RWPE2 (cell line): ENCODE measurements around the gene CYP4F8.

Experiments
- ATAC-seq: fragments of 200-7000 bp; cut with Tn5 transposase; 3 replicates; pipeline ENCODE4 v1.9.1; 2021; ENCODE audit warnings: low read depth
- DNase-seq: peaks from one replicate; pipeline ENCODE4 v3.0.0-alpha.2; 2020; ENCODE audit warnings: low spot score
- H3K27ac ChIP-seq: fragments of 450-650 bp; 2 replicates; pipeline ENCODE4 v1.5.1; 2017; ENCODE audit warnings: mild to moderate bottlenecking; ENCODE audit not compliant: poor library complexity, severe bottlenecking
- H3K27me3 ChIP-seq: fragments of 250-450 bp; sonication (Bioruptor Pico); 2 replicates; pipeline ENCODE4 v1.5.1; 2021; ENCODE audit warnings: mild to moderate bottlenecking, moderate library complexity; ENCODE audit not compliant: insufficient read depth, poor library complexity, severe bottlenecking
- H3K36me3 ChIP-seq: fragments of 250-450 bp; sonication (Bioruptor Pico); 2 replicates; pipeline ENCODE4 v1.5.1; 2020; ENCODE audit warnings: low read depth, mild to moderate bottlenecking, moderate library complexity
- H3K4me1 ChIP-seq: fragments of 250-450 bp; sonication (Bioruptor Pico); 2 replicates; pipeline ENCODE4 v1.5.1; 2021; ENCODE audit warnings: mild to moderate bottlenecking, moderate library complexity; ENCODE audit not compliant: insufficient read depth, poor library complexity, severe bottlenecking
- H3K4me3 ChIP-seq: fragments of 250-450 bp; sonication (Bioruptor Pico); 2 replicates; pipeline ENCODE4 v1.5.1; 2021; ENCODE audit warnings: mild to moderate bottlenecking, moderate library complexity; ENCODE audit not compliant: severe bottlenecking
- H3K9me3 ChIP-seq: fragments of 250-450 bp; sonication (Bioruptor Pico); 2 replicates; pipeline ENCODE4 v1.5.1; 2021; ENCODE audit warnings: mild to moderate bottlenecking, moderate library complexity; ENCODE audit not compliant: severe bottlenecking
- TF ChIP-seq, protein P1 (sequence below): fragments of 450-650 bp; IDR thresholded peaks from one replicate; pipeline ENCODE4 v1.5.1; 2017; ENCODE audit warnings: mild to moderate bottlenecking, moderate library complexity; ENCODE audit not compliant: poor library complexity, severe bottlenecking

Gene CYP4F8

GRCh38 chr19:15628236-15629002, 13.4 kb downstream of the CYP4F8 start:
- Histone ChIP-seq H3K9me3 (no peaks in the 10 kb centered on the region), H3K27me3 (no peaks in the 10 kb centered on the region), H3K36me3 (no peaks in the 10 kb centered on the region), H3K4me3 (no peak overlapping the region), H3K27ac (no peak overlapping the region), H3K4me1 (no peaks in the 10 kb centered on the region)
- DNase-seq (no peak), ATAC-seq (no peak)
- TF ChIP-seq, protein P1, sequence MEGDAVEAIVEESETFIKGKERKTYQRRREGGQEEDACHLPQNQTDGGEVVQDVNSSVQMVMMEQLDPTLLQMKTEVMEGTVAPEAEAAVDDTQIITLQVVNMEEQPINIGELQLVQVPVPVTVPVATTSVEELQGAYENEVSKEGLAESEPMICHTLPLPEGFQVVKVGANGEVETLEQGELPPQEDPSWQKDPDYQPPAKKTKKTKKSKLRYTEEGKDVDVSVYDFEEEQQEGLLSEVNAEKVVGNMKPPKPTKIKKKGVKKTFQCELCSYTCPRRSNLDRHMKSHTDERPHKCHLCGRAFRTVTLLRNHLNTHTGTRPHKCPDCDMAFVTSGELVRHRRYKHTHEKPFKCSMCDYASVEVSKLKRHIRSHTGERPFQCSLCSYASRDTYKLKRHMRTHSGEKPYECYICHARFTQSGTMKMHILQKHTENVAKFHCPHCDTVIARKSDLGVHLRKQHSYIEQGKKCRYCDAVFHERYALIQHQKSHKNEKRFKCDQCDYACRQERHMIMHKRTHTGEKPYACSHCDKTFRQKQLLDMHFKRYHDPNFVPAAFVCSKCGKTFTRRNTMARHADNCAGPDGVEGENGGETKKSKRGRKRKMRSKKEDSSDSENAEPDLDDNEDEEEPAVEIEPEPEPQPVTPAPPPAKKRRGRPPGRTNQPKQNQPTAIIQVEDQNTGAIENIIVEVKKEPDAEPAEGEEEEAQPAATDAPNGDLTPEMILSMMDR: no peak

DNA sequence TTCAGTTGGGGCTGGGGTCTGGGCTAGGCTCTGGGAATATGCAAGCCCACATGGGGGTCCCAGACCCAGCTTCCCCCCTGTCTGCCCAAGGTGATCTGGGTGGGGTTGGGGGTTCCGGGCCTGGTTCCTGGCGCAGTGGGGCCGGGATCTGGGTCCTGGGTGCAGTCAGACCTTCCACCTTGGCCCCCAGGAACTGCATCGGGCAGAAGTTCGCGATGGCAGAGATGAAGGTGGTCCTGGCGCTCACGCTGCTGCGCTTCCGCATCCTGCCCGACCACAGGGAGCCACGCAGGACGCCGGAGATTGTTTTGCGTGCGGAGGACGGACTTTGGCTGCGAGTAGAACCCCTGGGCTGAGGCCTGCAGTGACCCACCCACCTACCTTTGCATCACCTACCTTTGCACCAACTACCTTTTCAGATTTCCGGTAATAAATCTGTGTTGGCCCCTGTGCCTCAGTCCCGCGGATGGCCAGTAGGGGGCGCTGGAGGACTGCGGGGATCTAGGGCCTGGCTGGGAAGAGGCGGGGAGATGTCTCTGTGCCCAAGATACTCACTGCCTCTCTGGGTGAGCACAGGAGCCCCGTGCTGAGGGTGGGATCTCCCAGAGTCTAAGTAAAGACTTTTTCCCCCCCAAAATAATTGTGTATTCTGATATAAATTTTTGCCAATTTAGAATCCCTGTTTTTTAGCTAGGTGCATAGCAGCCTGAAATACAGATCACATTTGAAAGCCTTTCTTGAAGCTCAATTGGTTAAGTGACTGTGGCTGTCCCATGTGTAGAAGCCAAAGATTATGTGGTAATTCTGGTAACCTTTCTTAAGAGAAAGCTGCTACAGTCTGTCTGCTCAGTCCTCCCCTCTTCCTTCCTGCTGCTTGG, 14.2 kb downstream of the CYP4F8 start:
- ATAC-seq: peak; percentile 82
- no peak overlapping the region for H3K4me3 ChIP-seq

DNA sequence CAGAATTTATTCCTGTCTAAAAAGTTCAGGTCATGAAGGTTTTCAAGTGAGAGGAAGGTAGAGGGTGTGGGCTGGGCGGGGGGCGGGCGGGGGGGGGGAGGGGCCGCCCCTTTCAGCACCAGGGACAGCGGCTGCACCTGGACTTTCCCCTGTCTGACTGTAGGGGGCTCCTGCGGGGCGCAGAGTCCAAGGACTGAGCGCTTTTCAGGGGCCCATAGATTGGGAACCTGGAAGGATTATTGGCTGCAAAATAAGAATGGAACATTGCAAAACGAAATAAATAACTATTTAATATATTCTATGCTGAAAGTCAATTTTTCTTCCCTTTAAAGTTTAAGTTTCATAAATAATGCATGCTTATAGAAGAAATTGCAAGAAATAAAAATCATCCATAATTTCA, 16.8 kb downstream of the CYP4F8 start:
- ATAC-seq: peak; percentile 46; the same call in 2 of the 3 replicates
- TF ChIP-seq, protein P1: peak; percentile 69
- H3K4me1 ChIP-seq: no peaks in the 10 kb centered on the region
- no peak overlapping the region for H3K27ac ChIP-seq
- H3K27me3 ChIP-seq: no peaks in the 10 kb centered on the region
- no peaks in the 10 kb centered on the region for H3K36me3 ChIP-seq
- H3K9me3 ChIP-seq: no peaks in the 10 kb centered on the region
- DNase-seq: no peak
- no peak overlapping the region for H3K4me3 ChIP-seq

More for the DNA sequence above, 14.2 kb downstream of the CYP4F8 start:
- no peaks in the 10 kb centered on the region for H3K4me1 ChIP-seq
- H3K9me3 ChIP-seq: no peaks in the 10 kb centered on the region
- no peaks in the 10 kb centered on the region for H3K27me3 ChIP-seq
- no peaks in the 10 kb centered on the region for H3K36me3 ChIP-seq
- H3K27ac ChIP-seq: no peak overlapping the region
- TF ChIP-seq, protein P1: peak; percentile 96
- DNase-seq: no peak

DNA sequence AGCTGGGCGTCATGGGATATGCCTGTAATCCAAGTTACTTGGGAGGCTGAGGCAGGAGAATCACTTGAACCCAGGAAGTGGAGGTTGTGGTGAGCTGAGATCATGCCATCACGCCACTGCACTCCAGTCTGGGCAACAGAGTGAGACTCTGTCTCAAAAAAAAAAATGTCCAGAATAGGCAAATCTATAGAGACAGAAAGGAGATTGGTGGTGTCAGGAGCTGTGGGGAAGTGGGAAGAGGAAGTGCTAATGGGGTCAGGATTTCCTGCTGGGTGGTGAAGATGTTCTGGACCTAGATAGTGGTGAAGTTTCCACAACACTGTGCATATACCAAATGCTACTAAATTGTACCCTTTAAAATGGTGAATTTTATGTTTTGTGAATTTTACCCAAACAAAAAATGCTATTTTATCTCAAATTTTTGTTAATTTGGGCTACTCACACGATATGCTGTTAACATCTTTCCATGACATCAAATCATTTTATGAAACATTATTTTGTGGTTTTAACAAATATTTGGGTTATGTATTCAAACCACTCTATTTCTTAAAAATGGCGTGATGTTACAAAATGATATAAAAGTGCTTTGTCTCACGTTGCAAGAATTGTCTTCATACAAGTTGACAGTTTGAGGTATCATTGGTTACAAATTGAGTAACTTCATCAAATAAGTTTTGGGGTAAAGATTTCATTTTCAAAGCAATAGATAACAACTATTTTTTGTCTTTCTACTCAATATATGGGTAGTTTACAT, 18.2 kb downstream of the CYP4F8 start:
- Histone ChIP-seq H3K27me3 (no peaks in the 10 kb centered on the region), H3K27ac (no peak overlapping the region), H3K9me3 (no peaks in the 10 kb centered on the region), H3K36me3 (no peaks in the 10 kb centered on the region), H3K4me3 (no peak overlapping the region), H3K4me1 (no peaks in the 10 kb centered on the region)
- ATAC-seq: no peak
- DNase-seq: no peak
- TF ChIP-seq, protein P1: no peak
